Medulla oblongata (tissue), 1 donor: ENCODE measurements around the gene RGS1.

Experiments
- DNase-seq: peaks from one replicate; pipeline ENCODE4 v3.0.0-alpha.2; 2015; ENCODE audit errors: extremely low spot score

RGS1 gene

DNA sequence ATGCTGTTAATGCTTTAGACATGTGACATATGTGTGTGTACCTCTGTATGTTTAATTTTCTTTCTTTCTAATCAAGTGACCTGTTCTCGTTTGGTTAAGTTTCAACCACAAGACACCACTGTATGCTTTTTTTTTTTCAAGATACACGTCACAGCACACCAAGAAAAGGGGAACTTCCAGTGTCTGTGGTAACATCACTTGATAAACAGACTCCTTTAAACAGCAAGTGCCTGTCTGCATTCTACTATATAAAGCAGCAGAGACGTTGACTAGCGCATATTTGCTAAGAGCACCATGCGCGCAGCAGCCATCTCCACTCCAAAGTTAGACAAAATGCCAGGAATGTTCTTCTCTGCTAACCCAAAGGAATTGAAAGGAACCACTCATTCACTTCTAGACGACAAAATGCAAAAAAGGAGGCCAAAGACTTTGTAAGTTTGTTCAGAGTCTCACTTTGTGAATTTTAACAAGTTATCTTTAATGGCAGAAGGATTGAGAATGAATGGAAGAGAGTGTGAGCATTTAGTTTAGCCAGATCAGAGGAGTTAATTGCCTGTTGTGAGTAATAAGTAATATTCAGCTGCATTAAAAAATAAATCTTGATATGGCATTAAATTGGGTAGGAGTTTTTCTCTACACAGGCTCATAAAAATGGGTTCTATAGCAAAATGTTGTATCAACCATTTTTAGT, at the start of gene RGS1:
RGS1 (plus strand) TSS at position 275 of the 691 bp plus-strand sequence; CDS start at position 295, 20 bp downstream.
- DNase-seq: peak; percentile 83

DNA sequence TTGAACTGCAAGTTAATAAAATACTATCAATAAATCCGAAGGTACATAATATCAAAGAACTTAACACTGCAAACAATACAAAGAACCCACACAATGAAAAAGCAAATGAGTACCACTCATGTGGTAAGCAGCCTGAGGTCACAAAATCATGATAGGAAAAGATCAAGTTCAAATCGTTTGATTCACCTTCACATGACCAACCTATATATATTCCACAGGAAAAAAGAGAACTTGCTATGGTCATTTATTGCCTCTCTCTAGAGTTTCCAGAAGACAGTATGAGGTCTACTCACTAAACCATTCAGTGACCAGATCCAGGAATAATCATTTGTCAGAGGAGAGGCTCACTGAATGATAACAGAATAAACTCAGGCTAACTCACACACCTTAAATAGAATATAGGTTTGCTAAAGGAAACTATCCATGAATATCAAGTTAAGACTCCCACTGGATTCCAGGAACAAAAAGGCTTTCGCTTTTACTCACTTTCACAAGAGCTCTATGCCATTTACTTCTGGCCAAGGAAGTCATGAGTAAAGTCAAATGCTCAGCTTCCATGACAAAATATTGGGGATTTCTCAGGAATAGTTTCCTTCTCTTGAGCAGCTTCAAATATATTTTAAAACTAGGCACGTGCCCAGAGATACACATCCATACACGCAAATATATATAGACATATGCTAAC, 48.3 kb upstream of the RGS1 start:
- no peak for DNase-seq

GRCh38 chr1:192527950-192528349, 47.6 kb upstream of the RGS1 start:
- DNase-seq: no peak

DNA sequence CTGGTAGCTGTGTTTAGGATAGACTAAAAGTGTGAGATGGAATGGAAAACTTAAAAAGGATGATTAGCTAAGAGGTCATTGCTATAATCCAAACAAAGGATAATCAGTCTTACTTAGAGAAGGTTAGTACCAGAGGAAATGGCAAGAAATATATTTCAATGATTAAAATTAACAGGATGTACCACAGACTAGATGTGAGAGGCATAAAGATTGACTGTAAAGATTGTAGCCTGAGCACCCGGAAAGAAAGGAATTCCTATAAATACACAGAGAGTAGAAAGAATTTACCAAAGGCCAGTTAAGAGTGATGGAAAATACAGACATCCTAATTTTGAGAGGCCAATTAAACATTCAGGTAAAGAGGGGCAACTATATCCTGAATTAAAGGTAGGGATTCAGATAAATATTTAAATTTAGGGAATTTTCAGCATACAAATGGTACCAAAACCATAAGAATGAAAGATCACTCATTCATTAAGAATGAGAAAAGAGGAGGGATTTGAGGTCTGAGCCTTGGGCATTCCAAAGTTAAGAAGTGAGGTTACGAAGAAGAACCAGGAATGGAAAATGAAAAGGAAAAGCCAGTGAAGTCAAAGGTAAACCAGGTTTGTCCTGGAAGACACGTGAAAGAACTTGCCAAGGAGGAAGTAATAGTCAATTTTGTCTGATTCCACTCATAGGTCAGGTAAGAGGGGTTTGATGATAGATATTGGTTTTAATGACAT, 46.4 kb upstream of the RGS1 start:
- DNase-seq: no peak

DNA sequence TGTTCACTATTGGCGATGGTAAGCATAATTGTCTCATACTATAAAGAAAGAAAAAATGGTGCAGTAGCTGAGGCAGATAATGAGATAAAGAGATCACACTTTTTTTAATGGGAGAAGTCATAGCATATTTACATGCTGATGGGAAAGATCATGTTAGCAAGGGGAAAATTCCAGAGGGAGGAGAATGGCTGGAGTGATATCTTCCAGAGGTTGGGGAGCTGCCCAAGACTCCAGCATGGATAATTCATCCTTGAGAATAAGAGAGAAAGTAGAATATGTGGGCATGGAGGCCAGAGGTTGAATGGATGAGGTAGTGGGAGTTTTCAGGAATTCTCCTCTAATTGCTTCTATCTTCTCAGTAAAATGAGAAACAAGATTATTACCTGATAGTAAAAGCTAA, 45.8 kb upstream of the RGS1 start:
- DNase-seq: no peak

- DNase-seq: peak; percentile 74
Measured at GRCh38 chr1:192530254-192530653, 45.3 kb upstream of the RGS1 start.

GRCh38 chr1:192531037-192531703, 44.4 kb upstream of the RGS1 start:
- DNase-seq: peak; percentile 81

- no peak for DNase-seq
Measured at GRCh38 chr1:192534666-192535065, 40.9 kb upstream of the RGS1 start.

- no peak for DNase-seq
Measured at GRCh38 chr1:192535916-192536664, 39.5 kb upstream of the RGS1 start.

DNA sequence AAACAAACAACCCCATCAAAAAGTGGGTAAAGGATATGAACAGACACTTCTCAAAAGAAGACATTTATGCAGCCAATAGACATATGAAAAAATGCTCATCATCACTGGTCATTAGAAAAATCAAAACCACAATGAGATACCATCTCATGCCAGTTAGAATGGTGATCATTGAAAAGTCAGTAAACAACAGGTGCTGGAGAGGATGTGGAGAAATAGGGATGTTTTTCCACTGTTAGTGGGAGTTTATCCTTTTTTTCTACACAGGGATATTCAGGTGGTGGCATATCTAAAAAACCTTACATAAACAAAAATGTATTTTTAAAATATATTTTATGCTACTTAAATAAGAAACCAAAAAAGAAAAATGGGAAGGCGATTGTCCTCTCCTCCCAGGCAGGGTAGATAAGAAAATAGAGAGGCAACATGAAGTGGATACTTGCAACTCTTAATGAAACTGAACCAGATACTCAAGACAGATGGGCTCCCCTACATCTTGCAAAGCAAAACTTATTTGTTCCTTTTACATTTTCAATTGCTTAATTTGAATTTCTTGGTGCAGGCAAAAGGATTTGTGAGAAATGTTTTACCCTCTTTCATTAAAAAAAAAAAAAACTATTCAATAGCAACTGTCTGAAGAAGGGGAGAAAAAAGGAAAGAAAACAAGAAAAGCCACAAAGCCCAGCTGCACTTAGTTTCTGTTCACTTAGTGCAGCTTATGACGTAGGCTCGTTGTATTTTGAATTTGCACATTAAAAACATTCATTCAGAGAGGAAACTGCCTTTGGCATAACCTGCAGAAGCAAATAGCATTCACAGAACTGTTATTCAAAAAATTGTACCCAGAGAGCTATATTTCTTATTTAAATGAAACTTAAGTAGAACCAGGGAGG, 36.9 kb upstream of the RGS1 start:
- DNase-seq: peak; percentile 41

GRCh38 chr1:192539297-192540092, 36.1 kb upstream of the RGS1 start:
- peak; percentile 36 for DNase-seq

DNA sequence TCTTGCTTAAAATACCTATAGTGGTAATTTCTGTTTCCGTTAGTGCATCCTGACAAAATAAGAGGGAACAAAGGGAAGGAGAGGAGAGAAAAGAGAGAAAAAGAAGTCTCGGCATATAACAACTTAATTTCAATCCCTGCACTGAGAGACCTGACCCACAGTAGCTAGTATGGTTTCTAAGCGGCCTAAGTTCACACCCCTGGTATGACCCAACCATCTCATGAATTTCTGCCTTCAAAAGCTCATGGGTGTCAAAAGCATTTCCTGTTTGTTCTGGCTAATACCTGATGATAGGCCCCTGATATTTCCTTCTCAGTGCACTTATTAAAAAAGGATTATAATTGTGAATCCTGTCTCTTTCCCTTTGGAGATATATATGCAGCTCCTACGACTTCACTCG, 32.1 kb upstream of the RGS1 start:
- no peak for DNase-seq

DNA sequence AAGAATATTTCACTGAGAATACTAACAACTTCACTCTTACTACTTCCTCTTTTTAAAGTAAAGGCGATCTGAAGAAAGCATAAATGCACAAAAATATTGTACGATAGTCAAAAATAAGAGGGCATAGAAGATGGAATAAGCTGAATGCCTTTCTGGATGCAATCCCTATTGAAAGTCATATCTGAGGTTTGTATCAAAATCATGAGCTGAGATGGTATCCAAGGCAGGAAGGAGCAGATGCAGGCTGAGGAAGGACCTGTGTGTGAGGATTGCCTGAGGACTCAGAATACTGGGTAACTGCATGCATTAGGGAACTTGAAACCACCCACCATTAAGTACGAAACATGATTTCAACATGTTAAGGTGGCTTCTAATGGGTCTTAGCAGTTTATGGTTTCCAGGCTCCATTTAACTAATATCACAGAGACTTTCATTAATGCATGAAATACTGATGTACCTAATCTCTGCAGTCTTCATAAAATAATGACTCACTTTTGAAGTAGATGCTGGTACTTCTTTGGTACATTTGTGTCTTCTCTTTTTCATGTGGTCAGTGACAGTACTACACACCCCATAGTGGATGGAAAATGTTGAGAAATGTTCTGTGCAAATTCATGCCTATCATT, 29.6 kb upstream of the RGS1 start:
- peak; percentile 58 for DNase-seq

- DNase-seq: no peak
Measured at GRCh38 chr1:192546596-192547190, 28.9 kb upstream of the RGS1 start.

DNA sequence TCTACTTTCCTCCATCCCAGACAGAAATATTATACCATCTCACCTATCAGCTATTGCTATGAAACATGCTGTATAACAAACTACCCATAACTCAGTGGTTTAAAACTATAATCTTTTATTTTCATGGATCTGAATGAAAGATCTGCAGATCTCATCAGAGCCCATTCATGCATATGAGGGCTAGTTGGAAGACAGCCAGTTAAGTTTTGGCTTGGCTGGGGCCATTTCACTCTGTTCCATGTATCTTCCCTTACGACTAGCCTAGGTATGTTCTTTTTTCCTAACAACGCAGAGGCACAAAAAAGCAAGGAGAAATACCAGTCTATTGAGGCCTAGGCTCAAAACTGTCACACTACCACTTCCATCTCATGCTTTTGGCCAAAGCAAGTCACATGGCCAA, 28.1 kb upstream of the RGS1 start:
- DNase-seq: no peak

GRCh38 chr1:192549937-192550336, 25.6 kb upstream of the RGS1 start:
- no peak for DNase-seq

GRCh38 chr1:192550922-192551534, 24.5 kb upstream of the RGS1 start:
- peak; percentile 53 for DNase-seq

DNA sequence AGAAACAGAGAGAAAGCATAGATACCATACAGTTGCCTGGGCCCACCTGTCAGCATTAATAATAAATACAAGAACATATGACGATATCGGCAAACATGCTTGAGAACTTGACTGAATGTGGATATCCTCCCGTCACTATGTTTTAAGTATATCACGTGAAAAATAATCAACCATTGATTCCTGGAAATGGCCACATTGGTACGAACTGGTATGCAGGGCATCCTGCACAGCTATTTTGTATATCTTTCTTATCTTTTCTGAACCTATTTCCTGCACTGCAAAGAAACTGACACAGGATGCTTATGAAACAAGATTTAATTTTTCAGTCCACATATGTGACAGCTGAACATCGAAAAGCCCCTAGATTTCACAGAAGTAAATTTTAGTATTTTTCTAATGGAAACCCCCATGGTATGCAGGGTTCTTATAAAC, 22.8 kb upstream of the RGS1 start:
- DNase-seq: no peak
